ENCODE results near the gene PPM1E.
A peak's percentile ranks its signal among the peaks of the same experiment; 100 is the strongest.
"Not testable (repeated sequence)": the region's sequence is repeated elsewhere in the genome, so short reads cannot be mapped to it uniquely, and the experiment has no call there.

PPM1E gene

GRCh38 chr17:58764373-58764772 is 8.7 kb downstream of the PPM1E start:
- DNase-seq (ENCODE audit: low read depth) = no peak
- no peak overlapping the region for H3K4me3 ChIP-seq (ENCODE audit: low read depth, low read length)

- DNase-seq (ENCODE audit: low read depth); H3K4me3 ChIP-seq (ENCODE audit: low read depth, low read length): not testable (repeated sequence)
Observed at GRCh38 chr17:58778482-58778881, 22.8 kb downstream of the PPM1E start.

- no peak overlapping the region for H3K4me3 ChIP-seq (ENCODE audit: low read depth, low read length)
- no peak for DNase-seq (ENCODE audit: low read depth)
Observed at GRCh38 chr17:58779446-58779845, 23.8 kb downstream of the PPM1E start.

DNA sequence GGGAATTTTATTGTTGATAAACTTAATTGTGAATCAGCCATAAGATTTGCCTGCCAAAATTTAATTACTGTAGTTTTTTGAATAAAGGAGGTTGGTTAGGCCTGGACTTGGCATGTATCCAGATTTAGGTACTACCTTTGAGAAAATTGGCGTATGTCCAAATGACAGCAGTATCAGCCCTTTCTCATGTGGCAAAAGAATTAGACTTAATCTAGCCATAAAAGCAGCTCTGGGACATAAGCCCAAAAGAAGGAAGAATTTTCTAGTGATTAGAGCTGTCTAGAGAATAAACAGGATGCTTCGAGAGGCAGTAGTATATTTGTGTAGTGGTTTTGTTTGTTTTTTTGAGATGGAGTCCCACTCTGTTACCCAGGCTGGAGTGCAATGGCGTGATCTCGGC is 27.7 kb downstream of the PPM1E start:
- no peak overlapping the region for H3K4me3 ChIP-seq (ENCODE audit: low read depth, low read length)
- no peak for DNase-seq (ENCODE audit: low read depth)

- DNase-seq (ENCODE audit: low read depth) = no peak
- H3K4me3 ChIP-seq (ENCODE audit: low read depth, low read length) = no peak overlapping the region
Observed at GRCh38 chr17:58785097-58785496, 29.4 kb downstream of the PPM1E start.

DNA sequence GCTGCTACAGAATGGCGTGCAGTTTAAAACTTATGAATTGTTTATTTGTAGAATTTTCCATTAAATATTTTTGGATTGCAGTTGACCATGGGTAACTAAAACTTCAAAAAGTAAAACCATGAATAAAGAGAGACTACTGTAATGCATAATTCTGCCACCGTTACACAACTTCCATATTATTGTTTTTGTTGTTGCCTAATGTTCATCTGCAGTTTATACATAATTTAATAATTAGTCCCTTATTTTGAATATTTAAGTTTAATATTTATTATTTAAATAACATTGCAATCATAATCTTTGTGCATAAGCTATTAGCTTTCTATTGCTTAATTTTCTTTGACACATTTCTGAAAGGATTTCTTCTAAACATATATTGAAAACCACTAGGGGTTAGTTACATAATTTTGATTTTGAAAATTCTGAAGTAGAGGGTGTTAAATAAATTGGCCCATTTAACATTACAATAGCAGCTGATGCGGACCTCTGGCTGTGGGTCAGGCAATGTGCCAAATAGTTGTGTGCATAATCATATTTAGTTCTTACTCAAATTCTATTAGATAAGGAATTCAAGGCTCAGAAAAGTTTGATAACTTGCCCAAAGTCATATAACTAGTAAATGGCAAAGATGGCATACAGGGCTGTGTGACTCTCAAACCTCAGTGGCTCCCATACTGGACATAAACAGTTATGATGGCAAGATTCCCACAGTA is 31.1 kb downstream of the PPM1E start:
- DNase-seq (ENCODE audit: low read depth) = peak; percentile 57
- no peak overlapping the region for H3K4me3 ChIP-seq (ENCODE audit: low read depth, low read length)

DNA sequence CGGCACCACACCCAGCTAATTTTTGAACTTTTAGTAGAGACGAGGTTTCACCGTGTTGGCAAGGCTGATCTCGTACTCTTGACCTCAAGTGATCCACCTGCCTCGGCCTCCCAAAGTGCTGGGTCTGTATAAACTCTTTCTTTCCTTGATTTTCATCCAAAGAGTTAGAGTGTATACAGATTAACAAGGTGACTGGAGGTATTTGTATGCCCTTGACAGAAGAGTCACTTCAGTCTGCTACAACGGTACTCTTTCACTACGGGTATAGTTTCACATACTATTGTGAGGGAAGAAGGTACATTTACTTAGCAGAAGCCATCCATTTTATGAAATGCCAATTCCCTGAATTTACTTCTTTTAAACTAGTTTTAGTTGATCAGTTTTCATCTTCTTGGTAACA is 32.5 kb downstream of the PPM1E start:
- H3K4me3 ChIP-seq (ENCODE audit: low read depth, low read length) = no peak overlapping the region
- no peak for DNase-seq (ENCODE audit: low read depth)

GRCh38 chr17:58789160-58789559 is 33.5 kb downstream of the PPM1E start:
- H3K4me3 ChIP-seq (ENCODE audit: low read depth, low read length) = no peak overlapping the region
- DNase-seq (ENCODE audit: low read depth) = no peak

GRCh38 chr17:58789831-58790230 is 34.2 kb downstream of the PPM1E start:
- no peak overlapping the region for H3K4me3 ChIP-seq (ENCODE audit: low read depth, low read length)
- DNase-seq (ENCODE audit: low read depth) = no peak

- DNase-seq (ENCODE audit: low read depth); H3K4me3 ChIP-seq (ENCODE audit: low read depth, low read length): not testable (repeated sequence)
Observed at GRCh38 chr17:58794508-58794907, 38.9 kb downstream of the PPM1E start.

DNA sequence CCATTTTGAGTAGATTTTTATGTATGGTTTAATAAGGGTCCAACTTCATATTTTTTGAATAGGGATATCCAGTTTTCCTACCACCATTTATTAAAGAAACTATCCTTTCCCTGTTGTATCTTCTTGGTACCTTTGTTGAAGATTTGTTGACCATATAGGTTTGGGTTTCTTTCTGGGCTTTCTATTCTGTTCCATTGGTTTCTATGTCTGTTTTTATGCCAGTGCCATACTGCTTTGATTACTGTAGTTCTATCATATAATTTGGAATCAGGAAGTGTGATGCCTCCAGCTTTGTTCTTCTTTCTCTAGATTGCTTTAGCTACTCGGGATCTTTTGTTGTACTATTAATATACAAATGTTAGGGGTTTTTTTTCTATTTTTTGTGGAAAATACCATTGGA is 46.5 kb downstream of the PPM1E start:
- no peak for DNase-seq (ENCODE audit: low read depth)
- no peak overlapping the region for H3K4me3 ChIP-seq (ENCODE audit: low read depth, low read length)

- H3K4me3 ChIP-seq (ENCODE audit: low read depth, low read length) = no peak overlapping the region
- no peak for DNase-seq (ENCODE audit: low read depth)
Observed at GRCh38 chr17:58806046-58806445, 50.4 kb downstream of the PPM1E start.

GRCh38 chr17:58808609-58809563 is 53.2 kb downstream of the PPM1E start:
- no peak for DNase-seq (ENCODE audit: low read depth)
- H3K4me3 ChIP-seq (ENCODE audit: low read depth, low read length) = no peak overlapping the region

GRCh38 chr17:58809564-58809936 is 53.9 kb downstream of the PPM1E start:
- no peak for DNase-seq (ENCODE audit: low read depth)
- no peak overlapping the region for H3K4me3 ChIP-seq (ENCODE audit: low read depth, low read length)

DNA sequence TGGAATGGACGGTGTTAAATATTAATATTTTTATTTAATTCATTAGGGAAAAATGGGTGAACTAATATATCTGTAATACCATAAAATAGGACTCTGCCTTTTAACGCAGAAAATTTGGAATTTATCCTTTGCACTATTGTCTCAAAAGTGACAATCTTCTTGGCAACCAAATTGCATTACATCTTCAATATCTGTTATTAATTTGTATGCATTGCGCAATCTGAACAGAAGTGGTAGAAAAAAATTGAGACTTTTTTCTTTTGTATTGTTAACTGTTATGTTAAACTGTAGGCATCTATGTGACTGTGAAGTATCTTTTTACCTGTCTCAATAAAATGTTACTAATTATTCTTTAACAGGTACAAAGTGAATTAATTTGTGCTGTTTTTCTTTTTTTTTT is 55.6 kb downstream of the PPM1E start:
- no peak overlapping the region for H3K4me3 ChIP-seq (ENCODE audit: low read depth, low read length)
- DNase-seq (ENCODE audit: low read depth) = no peak

- H3K4me3 ChIP-seq (ENCODE audit: low read depth, low read length) = no peak overlapping the region
- DNase-seq (ENCODE audit: low read depth) = no peak
Observed at GRCh38 chr17:58813712-58814111, 58.1 kb downstream of the PPM1E start.

GRCh38 chr17:58818654-58819053 is 63.0 kb downstream of the PPM1E start:
- no peak for DNase-seq (ENCODE audit: low read depth)

GRCh38 chr17:58822148-58823050 is 66.7 kb downstream of the PPM1E start:
- no peak overlapping the region for H3K4me3 ChIP-seq (ENCODE audit: low read depth, low read length)
- DNase-seq (ENCODE audit: low read depth) = no peak

More at GRCh38 chr17:58818654-58819053, 63.0 kb downstream of the PPM1E start:
- H3K4me3 ChIP-seq (ENCODE audit: low read depth, low read length) = no peak overlapping the region

- H3K4me3 ChIP-seq (ENCODE audit: low read depth, low read length) = no peak overlapping the region
- no peak for DNase-seq (ENCODE audit: low read depth)
Observed at GRCh38 chr17:58823051-58823525, 67.4 kb downstream of the PPM1E start.
